Activated effector memory CD4-positive, alpha-beta T cell treated with Interleukin-2 at 50 U/mL for 16 hours (primary cell): ENCODE measurements around the gene RILPL1.
"Not testable (repeated sequence)": the region's sequence is repeated elsewhere in the genome, so short reads cannot be mapped to it uniquely, and the experiment has no call there.

Experiments
- DNase-seq: peaks from one replicate; pipeline ENCODE4 v3.0.0-alpha.2; 2020

Gene RILPL1

GRCh38 chr12:123492339-123493039, 41.0 kb downstream of the RILPL1 start:
- DNase-seq = not testable (repeated sequence)

DNA sequence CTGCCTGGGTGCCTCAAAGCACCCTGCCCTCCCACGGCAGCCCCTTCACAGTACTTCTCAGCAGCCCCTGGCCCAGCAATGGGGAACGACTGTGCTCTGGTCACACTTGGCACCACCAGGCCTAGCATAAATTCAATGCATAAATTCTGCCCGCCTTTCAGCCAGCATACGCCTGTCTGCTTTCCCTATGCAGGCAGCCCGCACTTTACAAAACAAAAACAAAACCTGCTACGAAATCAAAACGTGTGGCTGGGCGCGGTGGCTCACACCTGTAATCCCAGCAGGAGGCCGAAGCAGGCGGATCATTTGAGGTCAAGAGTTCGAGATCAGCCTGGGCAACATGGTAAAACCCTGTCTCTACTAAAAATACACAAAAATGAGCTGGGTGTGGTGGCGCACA, 42.0 kb downstream of the RILPL1 start:
- no peak for DNase-seq

GRCh38 chr12:123491056-123491455, 42.5 kb downstream of the RILPL1 start:
- no peak for DNase-seq

DNA sequence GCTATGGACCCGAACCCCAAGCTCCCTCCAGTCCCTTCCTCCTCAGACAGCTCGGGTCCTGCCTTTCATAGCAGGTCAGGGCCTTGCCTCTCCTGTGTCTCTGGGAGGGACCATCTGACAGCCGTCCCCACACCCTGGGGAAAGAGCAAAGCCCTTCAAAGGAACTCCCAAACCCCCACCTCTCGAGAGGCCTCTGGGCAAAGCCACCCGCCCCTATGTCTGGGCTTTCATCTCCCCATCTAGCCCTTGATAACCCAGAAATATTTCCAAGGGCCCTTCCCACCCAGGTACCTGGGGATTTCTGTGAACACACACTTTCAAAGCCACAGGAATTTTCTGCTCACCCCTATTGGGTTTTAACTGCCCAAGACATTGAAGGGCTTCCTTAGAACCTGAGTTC, 43.4 kb downstream of the RILPL1 start:
- DNase-seq = no peak

- no peak for DNase-seq
Measured at GRCh38 chr12:123489580-123489979, 43.9 kb downstream of the RILPL1 start.

GRCh38 chr12:123488539-123489230, 44.8 kb downstream of the RILPL1 start:
- no peak for DNase-seq

DNA sequence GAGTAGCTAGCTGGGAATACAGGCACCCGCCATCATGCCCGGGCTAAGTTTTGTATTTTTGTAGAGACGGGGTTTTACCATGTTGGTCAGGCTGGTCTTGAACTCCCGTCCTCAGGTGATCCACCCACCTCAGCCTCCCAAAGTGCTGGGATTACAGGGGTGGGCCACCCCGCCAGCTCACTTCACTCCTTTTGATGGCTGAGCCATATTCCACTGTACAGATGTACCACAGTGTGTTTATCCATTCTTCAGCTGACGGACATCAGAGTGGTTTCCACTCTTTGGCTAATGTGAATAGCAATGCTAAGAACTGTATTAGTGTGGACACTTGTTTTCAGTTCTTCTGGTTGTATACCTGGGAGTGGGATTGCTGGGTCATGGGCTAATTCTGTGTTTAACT, 46.1 kb downstream of the RILPL1 start:
- DNase-seq = no peak

GRCh38 chr12:123485756-123486155, 47.8 kb downstream of the RILPL1 start:
- no peak for DNase-seq

GRCh38 chr12:123483602-123484248, 49.8 kb downstream of the RILPL1 start:
- DNase-seq = no peak

- no peak for DNase-seq
Measured at GRCh38 chr12:123482876-123483275, 50.6 kb downstream of the RILPL1 start.

DNA sequence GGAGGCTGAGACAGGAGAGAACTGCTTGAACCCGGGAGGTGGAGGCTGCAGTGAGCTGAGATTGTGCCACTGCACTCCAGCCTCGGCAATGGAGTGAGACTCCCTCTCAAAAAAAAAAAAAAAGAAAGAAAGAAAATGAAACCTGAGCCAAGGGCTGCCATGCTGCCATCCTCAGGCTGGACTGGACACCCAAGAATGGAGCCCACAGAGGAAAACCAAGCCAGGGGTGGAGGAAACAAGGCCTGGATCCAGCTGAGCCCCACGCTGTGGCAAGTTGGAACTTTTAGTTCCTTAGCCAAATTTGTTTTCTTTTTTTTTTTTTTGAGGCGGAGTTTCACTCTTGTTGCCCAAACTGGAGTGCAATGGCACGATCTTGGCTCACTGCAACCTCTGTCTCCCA, 52.3 kb downstream of the RILPL1 start:
- DNase-seq = not testable (repeated sequence)

DNA sequence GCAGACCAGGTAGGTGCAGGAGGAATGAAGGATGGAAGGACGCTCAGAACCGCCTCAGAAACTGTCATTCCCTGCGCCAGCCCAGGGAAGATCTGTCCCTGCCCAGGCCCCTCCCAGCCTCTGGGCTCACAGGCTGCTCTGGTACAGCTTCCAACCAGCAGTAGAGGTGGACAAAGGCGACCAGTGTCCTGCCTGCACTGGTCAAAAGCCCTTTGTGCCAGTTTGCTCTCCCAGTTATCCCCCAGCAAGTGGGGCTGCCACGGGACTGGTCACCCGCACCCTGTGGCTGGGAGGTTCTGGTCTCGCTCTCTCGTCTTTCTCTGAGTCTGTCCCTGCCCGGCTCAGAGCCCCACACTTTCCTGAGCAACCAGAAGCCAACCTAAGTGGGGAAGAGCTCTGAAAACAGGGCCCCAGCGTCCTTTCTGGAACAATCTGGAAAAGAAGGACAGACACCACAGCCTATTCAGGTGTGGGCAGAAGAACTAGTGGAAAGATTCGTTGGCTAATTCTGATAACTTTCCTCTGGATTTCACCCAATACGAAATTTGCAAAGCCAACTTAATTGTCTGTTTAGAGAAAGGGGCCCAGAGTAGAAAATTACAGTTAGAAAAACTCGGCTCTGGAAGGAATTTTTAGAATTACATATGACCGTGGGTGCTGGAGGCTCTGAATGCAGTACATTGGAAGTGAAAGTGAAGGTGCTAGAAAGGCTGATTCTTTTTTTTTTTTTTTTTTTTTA, 53.9 kb downstream of the RILPL1 start:
- DNase-seq = no peak

GRCh38 chr12:123478762-123479161, 54.8 kb downstream of the RILPL1 start:
- no peak for DNase-seq

GRCh38 chr12:123478069-123478468, 55.5 kb downstream of the RILPL1 start:
- no peak for DNase-seq

GRCh38 chr12:123475246-123475703, 58.2 kb downstream of the RILPL1 start:
- no peak for DNase-seq

DNA sequence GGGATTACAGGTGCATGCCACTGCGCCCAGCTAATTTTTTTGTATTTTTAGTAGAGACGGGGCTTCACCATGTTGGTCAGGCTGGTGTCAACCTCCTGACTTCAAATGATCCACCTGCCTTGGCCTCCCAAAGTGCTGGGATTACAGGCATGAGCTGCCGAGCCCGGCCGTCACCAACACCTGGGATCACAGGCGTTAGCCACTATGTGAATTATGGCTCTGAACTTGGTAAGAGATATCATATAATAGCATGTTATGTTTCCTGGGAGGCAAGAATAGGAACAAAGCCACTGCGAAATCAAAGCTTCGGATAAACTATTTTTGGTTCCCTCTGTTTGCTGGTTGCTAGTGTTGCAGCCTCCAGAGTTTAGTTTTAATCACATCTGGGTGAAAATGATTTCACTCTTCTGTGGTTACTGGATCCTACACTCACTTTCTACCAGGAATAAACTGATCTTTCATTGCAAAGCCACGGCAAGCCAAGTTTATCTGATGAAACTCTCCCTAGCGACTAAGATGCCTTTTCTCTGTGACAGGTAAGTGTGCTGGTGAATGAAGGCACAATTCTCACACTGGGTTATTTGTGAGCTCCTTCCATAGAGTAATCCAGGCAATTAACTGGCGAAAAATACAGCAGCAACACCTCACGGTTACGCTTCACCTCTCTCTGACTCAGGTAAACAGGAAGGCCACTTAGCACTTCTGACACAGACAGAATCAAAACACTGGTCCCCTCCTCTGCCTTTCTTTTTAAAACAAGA, 58.9 kb downstream of the RILPL1 start:
- DNase-seq = no peak

DNA sequence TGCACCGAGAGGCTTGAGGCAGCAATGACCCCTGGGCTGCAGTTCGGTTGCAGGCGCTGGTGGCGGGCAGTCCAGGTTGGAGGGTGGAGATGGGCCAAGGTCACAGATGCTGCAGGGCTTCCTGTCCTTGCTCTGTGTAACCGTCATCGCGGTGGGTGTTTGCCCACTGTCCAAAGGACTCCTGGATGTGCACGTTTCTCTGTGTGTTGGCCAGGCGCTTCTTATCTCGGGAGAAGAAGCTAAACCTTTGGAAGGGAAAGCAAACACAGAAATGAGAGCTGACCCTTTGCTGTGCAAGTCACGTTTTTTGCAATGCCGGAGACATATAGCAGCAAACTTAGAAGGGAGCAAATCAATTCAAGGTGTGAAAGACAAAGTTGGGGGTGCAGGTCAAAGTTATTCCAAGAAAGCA, 61.1 kb downstream of the RILPL1 start:
- no peak for DNase-seq

DNA sequence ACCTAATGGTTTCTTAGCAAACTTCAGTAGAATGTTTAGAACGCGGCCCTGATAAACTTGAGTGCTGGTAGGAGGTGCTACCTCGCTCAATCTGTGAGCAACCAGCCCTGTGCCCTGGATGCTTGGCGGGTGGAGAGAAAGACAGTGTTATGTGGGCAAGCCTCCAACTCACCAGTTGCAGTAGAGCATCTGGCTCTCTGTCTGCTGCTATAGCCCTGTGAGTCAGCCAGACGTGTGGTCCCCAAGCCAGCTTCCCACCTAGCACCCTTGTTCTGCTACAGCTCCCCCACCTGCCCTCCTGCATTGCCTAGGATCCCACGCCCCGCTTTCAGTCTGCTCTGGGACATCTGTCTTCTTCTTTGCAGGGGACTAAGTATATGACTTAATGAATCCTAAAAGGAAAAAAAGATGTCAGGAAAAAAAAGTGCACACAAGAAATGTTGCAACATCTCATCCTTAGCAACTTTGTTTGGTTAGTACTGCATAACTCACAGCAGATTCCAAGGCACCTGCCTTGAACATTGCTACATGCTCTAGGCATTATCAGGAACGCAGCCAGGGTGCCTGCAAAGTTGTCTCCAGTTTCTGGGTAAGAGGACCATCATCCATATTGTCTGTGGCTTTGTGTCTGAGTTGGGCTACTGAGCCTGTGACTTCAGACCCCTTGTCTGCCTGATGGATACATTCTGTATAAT, 62.0 kb downstream of the RILPL1 start:
- no peak for DNase-seq

GRCh38 chr12:123469978-123470377, 63.5 kb downstream of the RILPL1 start:
- no peak for DNase-seq

DNA sequence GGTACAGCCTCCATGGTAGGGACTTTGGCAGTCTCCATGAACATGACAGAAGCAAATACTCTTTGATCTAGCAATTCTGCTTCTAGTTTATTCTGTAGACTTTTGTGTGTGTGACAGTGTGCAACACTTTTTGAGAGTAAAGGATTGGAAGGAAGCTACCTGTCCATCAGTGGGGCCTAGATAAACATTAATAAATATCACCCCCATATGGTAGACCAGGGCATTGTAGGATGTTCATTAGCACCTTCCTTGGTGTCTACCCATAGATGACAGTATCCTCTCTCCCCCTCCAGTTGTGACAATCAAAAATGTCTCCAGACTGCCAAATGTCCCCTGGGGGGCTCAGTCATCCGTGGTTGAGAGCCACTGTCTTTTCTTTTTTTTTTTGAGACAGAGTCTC, 64.7 kb downstream of the RILPL1 start:
- DNase-seq = no peak

- DNase-seq = no peak
Measured at GRCh38 chr12:123465084-123465483, 68.4 kb downstream of the RILPL1 start.

- not testable (repeated sequence) for DNase-seq
Measured at GRCh38 chr12:123463174-123463573, 70.3 kb downstream of the RILPL1 start.
